Prostate gland (tissue), 2 donors: ENCODE data around the gene ZNF446.

Experiments used
- CTCF ChIP-seq, 4 experiments: fragments of 200-600 bp in 2 of 4; fragments of 450-650 bp in 2 of 4; sonication (generic) in 2 of 4; IDR thresholded peaks; 1 replicate in 3 of 4; 2 replicates in 1 of 4; pipeline ENCODE4 v1.5.1; 2016 to 2019; ENCODE audit warnings: antibody characterized with exemption in 4 of 4, mild to moderate bottlenecking in 2 of 4, moderate library complexity in 2 of 4
- POLR2AphosphoS5 ChIP-seq: sonication (generic); formaldehyde crosslinking; IDR thresholded peaks from one replicate; pipeline ENCODE4 v1.6.1; 2017; ENCODE audit warnings: antibody characterized with exemption

- TF ChIP-seq CTCF (IDR thresholded peaks at IDR 0.05) (no peak), POLR2AphosphoS5 (no peak)
These were observed 37.1 kb downstream of the ZNF446 start for GRCh38 chr19:58513213-58513693.
